Measurements from ENCODE around the gene PTGDR2. TPM values are rescaled to one million over a fixed set of nuclear protein-coding genes. Genes with fewer than 3 reads are reported as not detected.

PTGDR2 gene
- total and polyA plus RNA-seq, 9 of the 15 experiments (the other 6 are each of a cell fraction or from before 2014, with no cell fraction given), result 0.51 to 2.6 (median 1.6) TPM

- peak; percentile 64 for TF ChIP-seq PRDM10 (IDR thresholded peaks at IDR 0.05; ENCODE audit: partially characterized antibody)
- TF ChIP-seq BCOR (IDR thresholded peaks at IDR 0.05), result peak; percentile 27; the same call in 1 of the 2 replicates
- TF ChIP-seq TAL1 (IDR thresholded peaks at IDR 0.05), result peak; percentile 77
- no peak for TF ChIP-seq E2F8 (IDR thresholded peaks at IDR 0.05; ENCODE audit: low read depth, partially characterized antibody)
- no peak for TF ChIP-seq CAMTA2 (CRISPR knock-in tag; conservative IDR thresholded peaks at IDR 0.05)
- 0 out of 4 replicates have a peak, but pooled peaks of 1 of the 2 experiments have one; percentile 33 for TF ChIP-seq ZMIZ1 (IDR thresholded peaks at IDR 0.05; ENCODE audit: low read depth in 2 of 2, low read length in 2 of 2)
- 0 out of 2 replicates have a peak, but pooled peaks have one; percentile 44 for TF ChIP-seq ZNF589 (CRISPR knock-in tag; IDR thresholded peaks at IDR 0.05; ENCODE audit: low read depth)
- TF ChIP-seq NFIX (CRISPR knock-in tag; IDR thresholded peaks at IDR 0.05; ENCODE audit: low read depth), result peak; percentile 42; the same call in 1 of the 2 replicates
- peak in 1 of 2 experiments; percentile 96; a peak in 3 of 4 replicates for TF ChIP-seq RCOR1 (IDR thresholded peaks at IDR 0.05; ENCODE audit: borderline replicate concordance in 1 of 2, low read depth in 2 of 2, low read length in 2 of 2)
- TF ChIP-seq ZFX (CRISPR knock-in tag; IDR thresholded peaks at IDR 0.05), result peak; percentile 55
- peak in 1 of 2 experiments; percentile 43 for TF ChIP-seq AFF1 (IDR thresholded peaks at IDR 0.05; ENCODE audit: low read depth in 1 of 2, partially characterized antibody in 2 of 2)
Measured at GRCh38 chr11:60891103-60891741, 35.5 kb upstream of the PTGDR2 start (continued).

Data from K562 (cell line).